K562 (cell line): Measurements from ENCODE around the gene ZDHHC24. TPM values are rescaled to one million over a fixed set of nuclear protein-coding genes. Genes with fewer than 3 reads are reported as not detected.
A peak's percentile ranks its signal among the peaks of the same experiment; 100 is the strongest.

Source experiments
- CC2D1A ChIP-seq: fragments of 450-650 bp; IDR thresholded peaks from 2 replicates; pipeline ENCODE4 v1.6.1; 2017; ENCODE audit warnings: mild to moderate bottlenecking
- CSDE1 ChIP-seq, 2 experiments: fragments of 450-650 bp; IDR thresholded peaks; 2 replicates each; pipeline ENCODE4 v1.6.1; 2016; ENCODE audit warnings: mild to moderate bottlenecking in 1 of 2
- KDM2B ChIP-seq: fragments of 250-450 bp; sonication (Bioruptor Pico); IDR thresholded peaks from 2 replicates; pipeline ENCODE4 v1.8.0; 2021; ENCODE audit warnings: mild to moderate bottlenecking, moderate library complexity
- NFXL1 ChIP-seq: fragments of 450-650 bp; formaldehyde crosslinking; IDR thresholded peaks from 2 replicates; pipeline ENCODE4 v1.4.0; 2021; ENCODE audit warnings: mild to moderate bottlenecking
- PHF21A ChIP-seq: fragments of 450-650 bp; IDR thresholded peaks from 2 replicates; pipeline ENCODE4 v1.6.1; 2017; ENCODE audit warnings: low read depth, borderline replicate concordance
- RBFOX2 ChIP-seq: fragments of 200-400 bp; formaldehyde crosslinking; IDR thresholded peaks from 2 replicates; pipeline ENCODE4 v1.6.1; 2017; ENCODE audit warnings: low read depth, mild to moderate bottlenecking, low read length, moderate library complexity
- REST ChIP-seq, 2 experiments: fragments of 450-650 bp; formaldehyde crosslinking in 1 of 2; IDR thresholded peaks; 2 replicates each; pipeline versions ENCODE4 v1.4.0 to v1.6.1; 2014 to 2020; ENCODE audit warnings: mild to moderate bottlenecking in 2 of 2, borderline replicate concordance in 1 of 2, low read depth in 1 of 2
- SIRT6 ChIP-seq: IDR thresholded peaks from one replicate; pipeline ENCODE4 v1.6.1; 2012; ENCODE audit warnings: low read depth, mild to moderate bottlenecking, control low read depth, inconsistent platforms, low read length, moderate library complexity
- STAT5B ChIP-seq: fragments of 250-450 bp; sonication (Bioruptor Pico); IDR thresholded peaks from 2 replicates; pipeline ENCODE4 v1.8.0; 2021; ENCODE audit warnings: mild to moderate bottlenecking, inconsistent platforms
- TAF7 ChIP-seq: fragments of 450-650 bp; IDR thresholded peaks from 2 replicates; pipeline ENCODE4 v1.6.1; 2016; ENCODE audit warnings: missing genetic modification characterization, missing compliant biosample characterization
- ZFP30 ChIP-seq: fragments of 250-450 bp; sonication (Bioruptor Pico); IDR thresholded peaks from 2 replicates; pipeline ENCODE4 v1.8.0; 2022; ENCODE audit warnings: moderate library complexity, mild to moderate bottlenecking, inconsistent platforms, borderline replicate concordance
- polyA plus RNA-seq, 8 experiments: library from polyadenylated mRNA; depleted of rRNA in 4 of 8; stranded (reverse) in 5 of 8; unstranded in 3 of 8; fragments of >200 nt; fragmentation: Nextera tagmentation in 2 of 8; fragmentation: Illumina TruSeq in 1 of 8; extraction: Ambion mirVana in 2 of 8; extraction: Trizol in 1 of 8; gene quantifications; 2 replicates each; pipeline versions ENCODE4 v1.2.1 to v1.2.3, GENCODE V29; 2011 to 2014; ENCODE audit warnings: inconsistent platforms in 1 of 8, missing spikeins in 1 of 8
- total RNA-seq, 7 experiments: library from RNA; depleted of rRNA in 6 of 7; stranded (reverse); fragments of >200 nt in 6 of 7; fragmentation: Illumina TruSeq in 2 of 7; extraction: Trizol in 2 of 7; gene quantifications; 2 replicates each; pipeline versions ENCODE4 v1.2.1 to v1.2.3, GENCODE V29; 2011 to 2021; ENCODE audit warnings: low replicate concordance in 1 of 7

The ZDHHC24 gene
- total and polyA plus RNA-seq, 9 of the 15 experiments (the other 6 are each of a cell fraction or from before 2014, with no cell fraction given): 0.45 to 11.2 (median 2.7) TPM

GRCh38 chr11:66579017-66579606, 33.3 kb upstream of the ZDHHC24 start (continued):
- TF ChIP-seq REST (IDR thresholded peaks at IDR 0.05; ENCODE audit: borderline replicate concordance): peak; percentile 75; the same call in 1 of the 2 replicates
- no peak for TF ChIP-seq REST (CRISPR knock-in tag; IDR thresholded peaks at IDR 0.05; ENCODE audit: low read depth)
- no peak for TF ChIP-seq KDM2B (CRISPR knock-in tag)
- 0 out of 2 replicates have a peak, but pooled peaks have one; percentile 32 for TF ChIP-seq PHF21A
- TF ChIP-seq ZFP30: no peak
- no peak for TF ChIP-seq TAF7 (tag)
- peak; percentile 36; the same call in 1 of the 2 replicates for TF ChIP-seq CC2D1A
- TF ChIP-seq CSDE1 (IDR thresholded peaks at IDR 0.05): no peak
- TF ChIP-seq NFXL1 (CRISPR knock-in tag): no peak
- TF ChIP-seq RBFOX2: no peak
- no peak for TF ChIP-seq SIRT6
- no peak for TF ChIP-seq STAT5B (CRISPR knock-in tag)
